ENCODE data around the gene KAT5. TPM values are rescaled to one million over a fixed set of nuclear protein-coding genes. Genes with fewer than 3 reads are reported as not detected.
"Not testable (repeated sequence)": the region's sequence is repeated elsewhere in the genome, so short reads cannot be mapped to it uniquely, and the experiment has no call there.

Gene KAT5
- total RNA-seq, 2 donors from 2014 or later = 62.3 to 65.0 TPM

GRCh38 chr11:65730461-65730860 lies 18.4 kb downstream of the KAT5 start:
- no peak for DNase-seq (ENCODE audit: low spot score)

GRCh38 chr11:65735111-65735510 lies 23.1 kb downstream of the KAT5 start:
- DNase-seq (ENCODE audit: low spot score); intact Hi-C loops (cut with DNase I): not testable (repeated sequence)

More at GRCh38 chr11:65730461-65730860, 18.4 kb downstream of the KAT5 start:
- intact Hi-C loops (cut with DNase I) = no loop called here

- intact Hi-C loops (cut with DNase I) = no loop called here
- no peak for DNase-seq (ENCODE audit: low spot score)
These were observed 24.8 kb downstream of the KAT5 start for GRCh38 chr11:65736810-65737209.

- intact Hi-C loops (cut with DNase I) = no loop called here
- DNase-seq (ENCODE audit: low spot score) = no peak
These were observed 27.0 kb downstream of the KAT5 start for GRCh38 chr11:65739022-65739421.

GRCh38 chr11:65741185-65741584 lies 29.1 kb downstream of the KAT5 start:
- DNase-seq (ENCODE audit: low spot score) = no peak
- intact Hi-C loops (cut with DNase I) = no loop called here

GRCh38 chr11:65742353-65742752 lies 30.3 kb downstream of the KAT5 start:
- intact Hi-C loops (cut with DNase I) = no loop called here
- DNase-seq (ENCODE audit: low spot score) = no peak

GRCh38 chr11:65743681-65744025 lies 31.6 kb downstream of the KAT5 start:
- intact Hi-C loops (cut with DNase I) = no loop called here
- DNase-seq (ENCODE audit: low spot score) = no peak

- no peak for DNase-seq (ENCODE audit: low spot score)
- intact Hi-C loops (cut with DNase I) = no loop called here
These were observed 32.1 kb downstream of the KAT5 start for GRCh38 chr11:65744026-65744698.

- intact Hi-C loops (cut with DNase I) = no loop called here
These were observed 32.6 kb downstream of the KAT5 start for GRCh38 chr11:65744699-65745042.

GRCh38 chr11:65745049-65745448 lies 33.0 kb downstream of the KAT5 start:
- intact Hi-C loops (cut with DNase I) = no loop called here
- no peak for DNase-seq (ENCODE audit: low spot score)

More at GRCh38 chr11:65744699-65745042, 32.6 kb downstream of the KAT5 start:
- DNase-seq (ENCODE audit: low spot score) = no peak

- DNase-seq (ENCODE audit: low spot score); intact Hi-C loops (cut with DNase I): not testable (repeated sequence)
These were observed 50.1 kb downstream of the KAT5 start for GRCh38 chr11:65762169-65762568.

GRCh38 chr11:65762816-65763215 lies 50.8 kb downstream of the KAT5 start:
- DNase-seq (ENCODE audit: low spot score); intact Hi-C loops (cut with DNase I): not testable (repeated sequence)

- intact Hi-C loops (cut with DNase I) = no loop called here
- DNase-seq (ENCODE audit: low spot score) = no peak
These were observed 52.4 kb downstream of the KAT5 start for GRCh38 chr11:65764434-65764833.

- intact Hi-C loops (cut with DNase I) = no loop called here
- DNase-seq (ENCODE audit: low spot score) = no peak
These were observed 54.5 kb downstream of the KAT5 start for GRCh38 chr11:65766535-65766934.

- intact Hi-C loops (cut with DNase I) = no loop called here
- no peak for DNase-seq (ENCODE audit: low spot score)
These were observed 55.4 kb downstream of the KAT5 start for GRCh38 chr11:65767406-65767805.

- intact Hi-C loops (cut with DNase I); DNase-seq (ENCODE audit: low spot score): not testable (repeated sequence)
These were observed 55.8 kb downstream of the KAT5 start for GRCh38 chr11:65767806-65768205.

Other genes starting within 250 kb of the KAT5 start
- gene MALAT1, start 213.2 kb upstream of the KAT5 start, total RNA-seq = 1,000 to 10,000 TPM; 9,235 to 9,828 TPM
- gene SCYL1, start 187.2 kb upstream of the KAT5 start, total RNA-seq = 10 to 100 TPM; 66.3 to 74.3 TPM
- 100 to 1,000 TPM; 127 to 196 TPM for gene LTBP3, start 153.9 kb upstream of the KAT5 start, total RNA-seq
- gene ZNRD2, start 141.8 kb upstream of the KAT5 start, total RNA-seq = 10 to 100 TPM; 29.2 to 29.5 TPM
- gene FAM89B, start 139.7 kb upstream of the KAT5 start, total RNA-seq = 10 to 100 TPM; 43.3 to 53.0 TPM
- gene EHBP1L1, start 136.2 kb upstream of the KAT5 start, total RNA-seq = 100 to 1,000 TPM; 190 to 223 TPM
- gene KCNK7, start 116.5 kb upstream of the KAT5 start, total RNA-seq = under 1 TPM; 0.65 to 0.71 TPM
- gene MAP3K11, start 98.0 kb upstream of the KAT5 start, total RNA-seq = 10 to 100 TPM; 39.1 to 46.3 TPM
- gene PCNX3, start 96.5 kb upstream of the KAT5 start, total RNA-seq = 10 to 100 TPM; 21.3 to 22.6 TPM
- 10 to 100 TPM; 62.9 to 64.2 TPM for gene SIPA1, start 74.2 kb upstream of the KAT5 start, total RNA-seq
- gene RELA, start 49.3 kb upstream of the KAT5 start, total RNA-seq = 10 to 100 TPM; 57.6 to 80.8 TPM
- gene RNASEH2C, start 8.5 kb downstream of the KAT5 start, total RNA-seq = 10 to 100 TPM; 43.7 to 45.0 TPM
- 10 to 100 TPM; 10.7 to 15.3 TPM for gene AP5B1, start 68.7 kb downstream of the KAT5 start, total RNA-seq
- gene OVOL1, start 74.8 kb downstream of the KAT5 start, total RNA-seq = not detected
- under 1 TPM; 0.52 to 0.65 TPM for gene SNX32, start 121.7 kb downstream of the KAT5 start, total RNA-seq
- gene CFL1, start 145.9 kb downstream of the KAT5 start, total RNA-seq = 100 to 1,000 TPM; 697 to 707 TPM
- 10 to 100 TPM; 41.8 to 48.2 TPM for gene MUS81, start 148.2 kb downstream of the KAT5 start, total RNA-seq
- gene EFEMP2, start 160.5 kb downstream of the KAT5 start, total RNA-seq = 100 to 1,000 TPM; 111 to 131 TPM
- gene CTSW, start 167.6 kb downstream of the KAT5 start, total RNA-seq = 1 to 10 TPM; 1.4 to 1.8 TPM
- 10 to 100 TPM; 39.7 to 40.8 TPM for gene FIBP, start 176.2 kb downstream of the KAT5 start, total RNA-seq
- gene CCDC85B, start 178.4 kb downstream of the KAT5 start, total RNA-seq = 10 to 100 TPM; 31.8 to 36.7 TPM
- 10 to 100 TPM in 1 of 2 donors, 1 to 10 TPM in 1; 7.4 to 38.7 TPM for gene FOSL1, start 188.1 kb downstream of the KAT5 start, total RNA-seq
- gene C11orf68, start 206.8 kb downstream of the KAT5 start, total RNA-seq = 10 to 100 TPM; 35.7 to 36.0 TPM
- 10 to 100 TPM; 76.0 to 92.2 TPM for gene DRAP1, start 207.2 kb downstream of the KAT5 start, total RNA-seq
- not detected for gene TSGA10IP, start 233.2 kb downstream of the KAT5 start, total RNA-seq
- 10 to 100 TPM; 41.1 to 46.2 TPM for gene SART1, start 249.5 kb downstream of the KAT5 start, total RNA-seq

Measured in posterior vena cava (tissue), 2 donors.